K562 (cell line): ENCODE measurements around the gene CNP. TPM values are rescaled to one million over a fixed set of nuclear protein-coding genes. Genes with fewer than 3 reads are reported as not detected.

Source experiments
- CLOCK ChIP-seq: fragments of 250-450 bp; sonication (Bioruptor Pico); IDR thresholded peaks from 2 replicates; pipeline ENCODE4 v1.4.0; 2020; ENCODE audit warnings: mild to moderate bottlenecking, moderate library complexity, borderline replicate concordance
- DMBX1 ChIP-seq: fragments of 250-450 bp; sonication (Bioruptor Pico); IDR thresholded peaks from 2 replicates; pipeline ENCODE4 v1.8.0; 2022; ENCODE audit warnings: inconsistent platforms, mild to moderate bottlenecking, moderate library complexity, borderline replicate concordance
- FOXJ3 ChIP-seq: sonication (generic); formaldehyde crosslinking; IDR thresholded peaks from 2 replicates; pipeline ENCODE4 v1.4.0; 2020; ENCODE audit warnings: mild to moderate bottlenecking, missing genetic modification reagents
- ILK ChIP-seq: fragments of 450-650 bp; IDR thresholded peaks from 2 replicates; pipeline ENCODE4 v1.6.1; 2016; ENCODE audit warnings: missing genetic modification characterization, low read depth, mild to moderate bottlenecking, missing compliant biosample characterization, moderate library complexity, borderline replicate concordance
- LCOR ChIP-seq: sonication (generic); formaldehyde crosslinking; IDR thresholded peaks from 2 replicates; pipeline ENCODE4 v1.8.0; 2022; ENCODE audit warnings: mild to moderate bottlenecking, missing genetic modification reagents
- MAX ChIP-seq: sonication (generic); formaldehyde crosslinking; IDR thresholded peaks from 2 replicates; pipeline ENCODE4 v1.9.0; 2022; ENCODE audit warnings: mild to moderate bottlenecking, missing genetic modification reagents
- NFE2 ChIP-seq: IDR thresholded peaks from 2 replicates; pipeline ENCODE4 v1.6.1; 2014; ENCODE audit warnings: antibody characterized with exemption, low read depth
- POLR2G ChIP-seq: fragments of 200-400 bp; formaldehyde crosslinking; IDR thresholded peaks from 2 replicates; pipeline ENCODE4 v1.6.1; 2017; ENCODE audit warnings: low read depth, mild to moderate bottlenecking, antibody characterized with exemption, low read length, moderate library complexity
- RBM15 ChIP-seq: fragments of 200-400 bp; formaldehyde crosslinking; IDR thresholded peaks from 2 replicates; pipeline ENCODE4 v1.6.1; 2018; ENCODE audit warnings: mild to moderate bottlenecking, low read length, moderate library complexity; ENCODE audit not compliant: insufficient read depth
- REST ChIP-seq, 2 experiments: fragments of 450-650 bp; formaldehyde crosslinking in 1 of 2; IDR thresholded peaks; 2 replicates each; pipeline versions ENCODE4 v1.4.0 to v1.6.1; 2014 to 2020; ENCODE audit warnings: mild to moderate bottlenecking in 2 of 2, borderline replicate concordance in 1 of 2, low read depth in 1 of 2
- RFX1 ChIP-seq: fragments of 450-650 bp; IDR thresholded peaks from 2 replicates; pipeline ENCODE4 v1.6.1; 2016; ENCODE audit warnings: mild to moderate bottlenecking, moderate library complexity
- SMARCE1 ChIP-seq: fragments of 450-650 bp; IDR thresholded peaks from 2 replicates; pipeline ENCODE4 v1.7.1; 2016; ENCODE audit warnings: mild to moderate bottlenecking
- TAF7 ChIP-seq: fragments of 450-650 bp; IDR thresholded peaks from 2 replicates; pipeline ENCODE4 v1.6.1; 2016; ENCODE audit warnings: missing genetic modification characterization, missing compliant biosample characterization
- ZNF184 ChIP-seq: sonication (generic); formaldehyde crosslinking; IDR thresholded peaks from 2 replicates; pipeline ENCODE4 v1.5.0; 2020; ENCODE audit warnings: missing genetic modification reagents
- ZNF282 ChIP-seq: sonication (generic); formaldehyde crosslinking; IDR thresholded peaks from 2 replicates; pipeline ENCODE4 v1.8.1; 2023; ENCODE audit warnings: missing genetic modification reagents
- polyA plus RNA-seq, 8 experiments: library from polyadenylated mRNA; depleted of rRNA in 4 of 8; stranded (reverse) in 5 of 8; unstranded in 3 of 8; fragments of >200 nt; fragmentation: Nextera tagmentation in 2 of 8; fragmentation: Illumina TruSeq in 1 of 8; extraction: Ambion mirVana in 2 of 8; extraction: Trizol in 1 of 8; gene quantifications; 2 replicates each; pipeline versions ENCODE4 v1.2.1 to v1.2.3, GENCODE V29; 2011 to 2014; ENCODE audit warnings: inconsistent platforms in 1 of 8, missing spikeins in 1 of 8
- total RNA-seq, 7 experiments: library from RNA; depleted of rRNA in 6 of 7; stranded (reverse); fragments of >200 nt in 6 of 7; fragmentation: Illumina TruSeq in 2 of 7; extraction: Trizol in 2 of 7; gene quantifications; 2 replicates each; pipeline versions ENCODE4 v1.2.1 to v1.2.3, GENCODE V29; 2011 to 2021; ENCODE audit warnings: low replicate concordance in 1 of 7

CNP gene
- total and polyA plus RNA-seq, 9 of the 15 experiments (the other 6 are each of a cell fraction or from before 2014, with no cell fraction given): 1.7 to 52.0 (median 29.1) TPM

GRCh38 chr17:41930009-41930832, 36.4 kb upstream of the CNP start, which contains the start of gene ODAD4 (continued):
- peak; percentile 69 for TF ChIP-seq REST (IDR thresholded peaks at IDR 0.05; ENCODE audit: borderline replicate concordance)
- no peak for TF ChIP-seq REST (CRISPR knock-in tag; IDR thresholded peaks at IDR 0.05; ENCODE audit: low read depth)
- TF ChIP-seq MAX: 0 out of 2 replicates have a peak, but pooled peaks have one; percentile 43
- no peak for TF ChIP-seq RBM15
- peak; percentile 51; the same call in 1 of the 2 replicates for TF ChIP-seq LCOR (CRISPR knock-in tag)
- no peak for TF ChIP-seq ZNF184 (CRISPR knock-in tag)
- no peak for TF ChIP-seq CLOCK (CRISPR knock-in tag)
- TF ChIP-seq ZNF282 (CRISPR knock-in tag): no peak
- 0 out of 2 replicates have a peak, but pooled peaks have one; percentile 24 for TF ChIP-seq DMBX1 (CRISPR knock-in tag)
- peak; percentile 1; the same call in 1 of the 2 replicates for TF ChIP-seq NFE2
- TF ChIP-seq ILK (tag): no peak
- TF ChIP-seq RFX1: peak; percentile 94
- peak; percentile 72 for TF ChIP-seq SMARCE1
- no peak for TF ChIP-seq FOXJ3 (CRISPR knock-in tag)
- TF ChIP-seq POLR2G: peak; percentile 87
- no peak for TF ChIP-seq TAF7 (tag)
